ENCODE results near the gene ZNF550. TPM values are rescaled to one million over a fixed set of nuclear protein-coding genes. Genes with fewer than 3 reads are reported as not detected.

ZNF550 gene
- total and polyA plus RNA-seq, 2 of the 13 experiments (the other 11 are each of a cell fraction or from before 2014, with no cell fraction given): 8.6 to 9.1 TPM

DNA sequence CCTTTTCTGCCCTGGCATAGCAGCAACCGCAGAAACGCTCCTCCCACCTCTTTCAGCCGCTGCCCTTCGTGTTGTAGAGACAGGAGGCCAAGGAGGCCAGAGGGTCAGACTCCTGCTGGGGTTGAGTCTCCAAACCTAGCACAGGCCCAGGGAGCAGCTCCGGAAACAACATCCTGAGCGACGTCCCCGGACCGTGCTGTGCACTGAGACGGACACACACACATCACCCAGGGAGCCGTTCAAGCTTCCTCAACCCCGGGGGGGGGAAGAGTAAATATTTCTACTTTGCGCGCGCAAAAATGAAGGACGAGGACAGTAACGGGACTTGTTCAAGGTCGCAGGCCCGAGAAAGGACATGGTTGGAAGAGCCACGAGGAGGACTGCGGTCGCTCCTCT is 657 bp downstream of the ZNF550 start (continued):
- TF ChIP-seq, protein P1, sequence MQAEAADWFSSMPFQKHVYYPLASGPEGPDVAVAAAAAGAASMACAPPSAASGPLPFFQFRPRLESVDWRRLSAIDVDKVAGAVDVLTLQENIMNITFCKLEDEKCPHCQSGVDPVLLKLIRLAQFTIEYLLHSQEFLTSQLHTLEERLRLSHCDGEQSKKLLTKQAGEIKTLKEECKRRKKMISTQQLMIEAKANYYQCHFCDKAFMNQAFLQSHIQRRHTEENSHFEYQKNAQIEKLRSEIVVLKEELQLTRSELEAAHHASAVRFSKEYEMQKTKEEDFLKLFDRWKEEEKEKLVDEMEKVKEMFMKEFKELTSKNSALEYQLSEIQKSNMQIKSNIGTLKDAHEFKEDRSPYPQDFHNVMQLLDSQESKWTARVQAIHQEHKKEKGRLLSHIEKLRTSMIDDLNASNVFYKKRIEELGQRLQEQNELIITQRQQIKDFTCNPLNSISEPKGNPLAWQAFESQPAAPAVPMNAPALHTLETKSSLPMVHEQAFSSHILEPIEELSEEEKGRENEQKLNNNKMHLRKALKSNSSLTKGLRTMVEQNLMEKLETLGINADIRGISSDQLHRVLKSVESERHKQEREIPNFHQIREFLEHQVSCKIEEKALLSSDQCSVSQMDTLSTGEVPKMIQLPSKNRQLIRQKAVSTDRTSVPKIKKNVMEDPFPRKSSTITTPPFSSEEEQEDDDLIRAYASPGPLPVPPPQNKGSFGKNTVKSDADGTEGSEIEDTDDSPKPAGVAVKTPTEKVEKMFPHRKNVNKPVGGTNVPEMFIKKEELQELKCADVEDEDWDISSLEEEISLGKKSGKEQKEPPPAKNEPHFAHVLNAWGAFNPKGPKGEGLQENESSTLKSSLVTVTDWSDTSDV (CRISPR knock-in tag; IDR thresholded peaks at IDR 0.05): no peak
- TF ChIP-seq ZNF230 (CRISPR knock-in tag; IDR thresholded peaks at IDR 0.05) (0 out of 2 replicates have a peak, but pooled peaks have one; percentile 25), ZNF891 (CRISPR knock-in tag; IDR thresholded peaks at IDR 0.05) (no peak), FOSL2 (CRISPR knock-in tag; IDR thresholded peaks at IDR 0.05) (no peak), SCMH1 (CRISPR knock-in tag; IDR thresholded peaks at IDR 0.05; ENCODE audit: borderline replicate concordance) (no peak), ZMYM3 (CRISPR knock-in tag; IDR thresholded peaks at IDR 0.05) (no peak), SRY (CRISPR knock-in tag; IDR thresholded peaks at IDR 0.05) (no peak), FOXJ3 (CRISPR knock-in tag; IDR thresholded peaks at IDR 0.05; ENCODE audit: borderline replicate concordance) (no peak), ZNF572 (CRISPR knock-in tag; IDR thresholded peaks at IDR 0.05) (no peak), GZF1 (CRISPR knock-in tag; IDR thresholded peaks at IDR 0.05) (no peak), ZNF121 (CRISPR knock-in tag; IDR thresholded peaks at IDR 0.05) (0 out of 2 replicates have a peak, but pooled peaks have one; percentile 24), ZNF724P (CRISPR knock-in tag; IDR thresholded peaks at IDR 0.05; ENCODE audit: borderline replicate concordance) (no peak), MTA1 (CRISPR knock-in tag; IDR thresholded peaks at IDR 0.05; ENCODE audit: borderline replicate concordance) (no peak), ZNF333 (CRISPR knock-in tag; IDR thresholded peaks at IDR 0.05; ENCODE audit: borderline replicate concordance) (no peak), ZNF564 (CRISPR knock-in tag; IDR thresholded peaks at IDR 0.05) (no peak), ZNF772 (CRISPR knock-in tag; IDR thresholded peaks at IDR 0.05) (no peak)
- TF ChIP-seq, protein P2, sequence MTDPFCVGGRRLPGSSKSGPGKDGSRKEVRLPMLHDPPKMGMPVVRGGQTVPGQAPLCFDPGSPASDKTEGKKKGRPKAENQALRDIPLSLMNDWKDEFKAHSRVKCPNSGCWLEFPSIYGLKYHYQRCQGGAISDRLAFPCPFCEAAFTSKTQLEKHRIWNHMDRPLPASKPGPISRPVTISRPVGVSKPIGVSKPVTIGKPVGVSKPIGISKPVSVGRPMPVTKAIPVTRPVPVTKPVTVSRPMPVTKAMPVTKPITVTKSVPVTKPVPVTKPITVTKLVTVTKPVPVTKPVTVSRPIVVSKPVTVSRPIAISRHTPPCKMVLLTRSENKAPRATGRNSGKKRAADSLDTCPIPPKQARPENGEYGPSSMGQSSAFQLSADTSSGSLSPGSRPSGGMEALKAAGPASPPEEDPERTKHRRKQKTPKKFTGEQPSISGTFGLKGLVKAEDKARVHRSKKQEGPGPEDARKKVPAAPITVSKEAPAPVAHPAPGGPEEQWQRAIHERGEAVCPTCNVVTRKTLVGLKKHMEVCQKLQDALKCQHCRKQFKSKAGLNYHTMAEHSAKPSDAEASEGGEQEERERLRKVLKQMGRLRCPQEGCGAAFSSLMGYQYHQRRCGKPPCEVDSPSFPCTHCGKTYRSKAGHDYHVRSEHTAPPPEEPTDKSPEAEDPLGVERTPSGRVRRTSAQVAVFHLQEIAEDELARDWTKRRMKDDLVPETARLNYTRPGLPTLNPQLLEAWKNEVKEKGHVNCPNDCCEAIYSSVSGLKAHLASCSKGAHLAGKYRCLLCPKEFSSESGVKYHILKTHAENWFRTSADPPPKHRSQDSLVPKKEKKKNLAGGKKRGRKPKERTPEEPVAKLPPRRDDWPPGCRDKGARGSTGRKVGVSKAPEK (CRISPR knock-in tag; IDR thresholded peaks at IDR 0.05; ENCODE audit: borderline replicate concordance): no peak
- TF ChIP-seq, protein P3, sequence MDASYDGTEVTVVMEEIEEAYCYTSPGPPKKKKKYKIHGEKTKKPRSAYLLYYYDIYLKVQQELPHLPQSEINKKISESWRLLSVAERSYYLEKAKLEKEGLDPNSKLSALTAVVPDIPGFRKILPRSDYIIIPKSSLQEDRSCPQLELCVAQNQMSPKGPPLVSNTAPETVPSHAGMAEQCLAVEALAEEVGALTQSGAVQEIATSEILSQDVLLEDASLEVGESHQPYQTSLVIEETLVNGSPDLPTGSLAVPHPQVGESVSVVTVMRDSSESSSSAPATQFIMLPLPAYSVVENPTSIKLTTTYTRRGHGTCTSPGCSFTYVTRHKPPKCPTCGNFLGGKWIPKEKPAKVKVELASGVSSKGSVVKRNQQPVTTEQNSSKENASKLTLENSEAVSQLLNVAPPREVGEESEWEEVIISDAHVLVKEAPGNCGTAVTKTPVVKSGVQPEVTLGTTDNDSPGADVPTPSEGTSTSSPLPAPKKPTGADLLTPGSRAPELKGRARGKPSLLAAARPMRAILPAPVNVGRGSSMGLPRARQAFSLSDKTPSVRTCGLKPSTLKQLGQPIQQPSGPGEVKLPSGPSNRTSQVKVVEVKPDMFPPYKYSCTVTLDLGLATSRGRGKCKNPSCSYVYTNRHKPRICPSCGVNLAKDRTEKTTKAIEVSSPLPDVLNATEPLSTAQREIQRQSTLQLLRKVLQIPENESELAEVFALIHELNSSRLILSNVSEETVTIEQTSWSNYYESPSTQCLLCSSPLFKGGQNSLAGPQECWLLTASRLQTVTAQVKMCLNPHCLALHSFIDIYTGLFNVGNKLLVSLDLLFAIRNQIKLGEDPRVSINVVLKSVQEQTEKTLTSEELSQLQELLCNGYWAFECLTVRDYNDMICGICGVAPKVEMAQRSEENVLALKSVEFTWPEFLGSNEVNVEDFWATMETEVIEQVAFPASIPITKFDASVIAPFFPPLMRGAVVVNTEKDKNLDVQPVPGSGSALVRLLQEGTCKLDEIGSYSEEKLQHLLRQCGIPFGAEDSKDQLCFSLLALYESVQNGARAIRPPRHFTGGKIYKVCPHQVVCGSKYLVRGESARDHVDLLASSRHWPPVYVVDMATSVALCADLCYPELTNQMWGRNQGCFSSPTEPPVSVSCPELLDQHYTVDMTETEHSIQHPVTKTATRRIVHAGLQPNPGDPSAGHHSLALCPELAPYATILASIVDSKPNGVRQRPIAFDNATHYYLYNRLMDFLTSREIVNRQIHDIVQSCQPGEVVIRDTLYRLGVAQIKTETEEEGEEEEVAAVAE (CRISPR knock-in tag; IDR thresholded peaks at IDR 0.05; ENCODE audit: borderline replicate concordance): no peak
- TF ChIP-seq, protein P4, sequence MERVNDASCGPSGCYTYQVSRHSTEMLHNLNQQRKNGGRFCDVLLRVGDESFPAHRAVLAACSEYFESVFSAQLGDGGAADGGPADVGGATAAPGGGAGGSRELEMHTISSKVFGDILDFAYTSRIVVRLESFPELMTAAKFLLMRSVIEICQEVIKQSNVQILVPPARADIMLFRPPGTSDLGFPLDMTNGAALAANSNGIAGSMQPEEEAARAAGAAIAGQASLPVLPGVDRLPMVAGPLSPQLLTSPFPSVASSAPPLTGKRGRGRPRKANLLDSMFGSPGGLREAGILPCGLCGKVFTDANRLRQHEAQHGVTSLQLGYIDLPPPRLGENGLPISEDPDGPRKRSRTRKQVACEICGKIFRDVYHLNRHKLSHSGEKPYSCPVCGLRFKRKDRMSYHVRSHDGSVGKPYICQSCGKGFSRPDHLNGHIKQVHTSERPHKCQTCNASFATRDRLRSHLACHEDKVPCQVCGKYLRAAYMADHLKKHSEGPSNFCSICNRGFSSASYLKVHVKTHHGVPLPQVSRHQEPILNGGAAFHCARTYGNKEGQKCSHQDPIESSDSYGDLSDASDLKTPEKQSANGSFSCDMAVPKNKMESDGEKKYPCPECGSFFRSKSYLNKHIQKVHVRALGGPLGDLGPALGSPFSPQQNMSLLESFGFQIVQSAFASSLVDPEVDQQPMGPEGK (CRISPR knock-in tag; IDR thresholded peaks at IDR 0.05): peak; percentile 31; the same call in 1 of the 2 replicates

All from HepG2 (cell line).